Smooth muscle cell of the brain vasculature (primary cell): ENCODE data around the gene EYS.
"Not testable (repeated sequence)": the region's sequence is repeated elsewhere in the genome, so short reads cannot be mapped to it uniquely, and the experiment has no call there.

Experiments used
- DNase-seq: peaks from one replicate; pipeline ENCODE4 v3.0.0-alpha.2; 2012; ENCODE audit warnings: low read depth, low spot score

EYS gene

DNA sequence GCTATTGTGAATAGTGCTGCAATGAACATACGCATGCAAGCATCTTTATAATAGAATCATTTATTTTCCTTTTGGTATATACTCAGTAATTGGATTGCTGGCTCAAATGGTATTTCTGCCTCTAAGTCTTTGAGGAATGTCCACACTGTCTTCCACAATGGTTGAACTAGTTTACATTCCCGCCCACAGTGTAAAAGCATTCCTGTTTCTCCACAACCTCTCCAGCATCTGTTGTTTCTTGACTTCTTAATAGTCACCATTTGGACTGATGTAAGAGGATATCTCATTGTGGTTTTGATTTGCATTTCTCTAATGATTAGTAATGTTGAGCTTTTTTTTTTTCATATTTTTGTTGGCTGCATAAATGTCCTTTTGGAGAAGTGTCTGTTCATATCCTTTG, 1862.7 kb downstream of the EYS start:
- no peak for DNase-seq

DNA sequence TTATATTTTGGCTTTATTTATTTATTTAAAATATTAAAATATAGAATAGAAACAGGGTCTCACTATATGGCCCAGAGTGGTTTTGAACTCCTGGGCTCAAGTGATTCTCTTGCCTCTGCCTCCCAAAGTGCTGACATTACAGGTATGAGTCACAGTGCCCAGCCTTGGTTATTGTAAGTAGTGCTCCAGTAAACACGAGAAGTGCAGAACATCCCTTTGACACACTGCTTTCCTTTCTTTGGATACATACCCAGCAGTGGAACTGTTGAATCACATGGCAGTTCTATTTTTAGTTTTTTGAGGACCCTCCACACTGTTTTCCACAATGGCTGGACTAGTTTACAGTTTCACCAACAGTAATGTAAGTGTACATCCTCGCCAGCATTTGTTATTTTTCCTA, 1867.5 kb downstream of the EYS start:
- no peak for DNase-seq

DNA sequence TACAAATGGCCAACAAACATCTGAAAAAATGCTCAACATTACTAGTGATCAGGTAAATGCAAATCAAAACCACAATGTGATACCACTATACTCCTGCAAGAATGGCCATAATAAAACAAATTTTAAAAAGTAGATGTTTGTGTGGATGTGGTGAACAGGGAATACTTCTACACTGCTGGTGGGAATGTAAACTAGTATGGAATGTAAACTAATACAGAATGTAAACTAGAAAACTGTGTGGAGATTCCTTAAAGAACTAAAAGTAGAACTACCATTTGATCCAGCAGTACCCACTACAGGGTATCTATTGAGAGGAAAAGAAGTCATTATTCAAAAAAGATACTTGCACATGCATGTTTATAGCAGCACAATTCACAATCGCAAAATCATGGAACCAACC, 1878.3 kb downstream of the EYS start:
- DNase-seq: not testable (repeated sequence)

DNA sequence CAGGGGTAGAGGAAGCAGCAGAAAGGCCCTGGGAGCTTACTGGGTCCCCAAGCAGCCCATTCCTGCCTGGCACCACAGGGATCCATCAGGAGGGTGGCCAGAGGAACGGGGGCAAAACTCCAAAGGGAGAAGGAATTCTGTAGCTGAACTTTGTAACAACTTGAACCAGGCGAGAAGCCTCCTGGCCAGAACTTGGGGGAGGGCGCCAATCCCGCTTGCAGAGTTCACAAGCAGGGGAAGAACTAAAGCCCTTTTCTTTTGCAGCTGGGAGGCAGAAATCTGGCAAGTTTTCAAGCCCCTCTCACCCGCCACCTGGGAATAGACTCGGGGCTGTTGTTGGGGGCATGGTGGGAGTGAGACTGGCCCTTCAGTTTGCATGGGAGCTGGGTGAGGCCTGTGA, 1882.3 kb downstream of the EYS start:
- DNase-seq: no peak

DNA sequence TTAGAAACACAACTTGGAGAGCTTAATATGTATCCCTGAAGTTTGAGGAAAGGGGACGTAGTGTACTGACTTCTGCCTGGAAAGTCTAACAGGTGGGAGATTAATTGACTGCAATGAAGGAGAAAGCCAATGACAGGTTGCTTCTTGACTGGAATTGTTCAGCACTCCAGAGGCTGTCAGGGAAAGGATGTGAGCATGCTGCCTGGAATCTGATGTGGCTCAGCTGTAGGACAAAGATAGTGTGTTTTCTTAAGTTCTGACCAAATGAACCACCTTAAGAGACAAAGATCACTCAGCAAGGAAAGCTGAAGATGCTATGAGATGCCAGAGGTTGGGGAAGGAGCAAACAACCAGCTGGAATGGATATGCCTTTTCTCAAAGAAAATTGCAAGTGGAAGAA, 1885.6 kb downstream of the EYS start:
- DNase-seq: no peak

DNA sequence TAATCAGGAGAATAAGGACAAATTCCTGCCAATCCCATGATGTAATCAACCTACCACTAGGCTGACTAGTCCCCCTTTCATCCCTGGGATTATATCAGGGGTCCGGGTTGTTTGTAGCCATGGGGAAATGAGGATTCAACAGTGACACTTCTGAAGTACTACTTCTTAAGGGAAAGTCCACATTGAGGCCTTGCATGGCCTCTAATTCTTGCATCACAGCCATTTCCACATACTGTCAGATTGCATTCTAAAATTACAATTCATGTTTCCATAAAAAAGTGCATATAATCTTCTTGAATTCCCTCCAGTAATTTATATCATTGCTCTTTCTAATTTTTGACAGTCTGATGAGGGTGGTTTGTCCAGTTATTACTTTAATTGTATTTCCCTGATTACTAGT, 1887.2 kb downstream of the EYS start:
- no peak for DNase-seq

DNA sequence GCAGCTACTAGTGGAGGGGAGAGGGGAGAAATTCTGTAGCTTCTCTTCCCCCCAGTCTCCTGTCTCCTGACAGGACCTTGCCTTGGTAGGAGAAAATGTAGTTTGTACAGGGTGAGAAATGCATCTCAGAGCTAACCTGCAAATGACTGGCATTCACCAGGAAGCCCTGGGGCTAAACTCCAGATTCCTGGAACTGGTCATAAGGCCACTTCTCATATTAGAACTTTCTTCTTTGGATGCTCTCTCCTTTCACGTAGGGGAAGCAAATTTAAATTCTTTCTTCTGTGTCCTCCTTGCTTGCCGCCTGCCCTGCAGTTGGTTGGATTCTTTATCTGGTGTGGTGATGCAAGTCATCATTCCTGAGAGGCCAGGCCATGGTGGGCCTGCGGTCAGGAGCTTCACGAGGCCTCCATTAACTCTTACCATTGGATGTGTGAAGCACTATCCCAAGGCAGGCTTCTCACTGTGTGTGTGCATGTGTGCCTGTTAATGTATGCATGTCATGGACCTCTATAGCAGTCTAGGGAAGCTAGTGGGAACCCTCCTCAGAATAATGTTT, 1889.5 kb downstream of the EYS start:
- DNase-seq: no peak

DNA sequence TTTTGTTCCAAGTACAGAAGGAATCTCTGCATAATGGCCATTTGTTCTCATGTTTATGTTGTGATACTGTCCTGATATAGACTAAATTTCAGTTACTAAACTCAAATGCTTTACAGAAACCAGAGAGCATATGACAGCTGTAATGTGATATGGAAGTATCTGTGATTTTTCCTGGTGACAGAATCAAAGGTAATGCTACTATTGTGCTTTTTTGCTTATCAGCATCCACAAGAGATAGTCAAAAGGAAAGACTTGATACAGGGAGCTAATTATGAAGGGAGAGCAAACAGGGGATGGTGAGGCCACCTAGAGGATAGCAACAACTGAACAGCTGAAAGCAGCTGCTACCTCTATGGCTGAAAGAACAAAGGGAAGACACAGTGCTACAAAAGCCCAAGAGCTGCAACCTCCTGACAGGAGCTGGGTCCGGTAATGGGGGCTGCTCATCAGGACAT, 1890.0 kb downstream of the EYS start:
- no peak for DNase-seq

DNA sequence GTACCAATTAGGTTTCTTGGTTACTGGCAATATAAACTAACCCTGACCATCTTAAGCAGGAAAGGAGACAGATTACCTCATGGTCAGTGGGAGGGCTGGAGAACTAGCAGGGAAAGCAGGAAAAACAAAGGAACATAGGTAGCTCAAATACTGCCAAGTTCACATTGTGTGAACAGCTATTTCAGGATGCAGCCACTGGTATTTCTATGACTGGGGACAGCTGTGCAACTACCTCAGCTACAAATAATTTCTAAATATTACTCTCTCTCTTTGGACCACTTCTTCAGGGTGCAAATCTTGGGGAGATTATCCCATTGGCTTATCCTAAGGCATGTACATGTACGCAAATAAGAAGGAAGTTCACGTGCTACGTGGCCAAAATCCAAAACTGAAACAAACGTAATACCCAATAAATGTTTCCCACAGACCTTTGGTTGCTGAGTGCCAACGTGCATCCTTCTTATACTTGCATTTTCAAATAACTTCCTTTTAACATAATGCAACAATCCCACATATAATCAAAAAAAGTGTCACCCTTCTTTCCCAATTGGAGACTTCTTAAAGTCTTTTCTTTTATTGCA, 1890.5 kb downstream of the EYS start:
- no peak for DNase-seq

DNA sequence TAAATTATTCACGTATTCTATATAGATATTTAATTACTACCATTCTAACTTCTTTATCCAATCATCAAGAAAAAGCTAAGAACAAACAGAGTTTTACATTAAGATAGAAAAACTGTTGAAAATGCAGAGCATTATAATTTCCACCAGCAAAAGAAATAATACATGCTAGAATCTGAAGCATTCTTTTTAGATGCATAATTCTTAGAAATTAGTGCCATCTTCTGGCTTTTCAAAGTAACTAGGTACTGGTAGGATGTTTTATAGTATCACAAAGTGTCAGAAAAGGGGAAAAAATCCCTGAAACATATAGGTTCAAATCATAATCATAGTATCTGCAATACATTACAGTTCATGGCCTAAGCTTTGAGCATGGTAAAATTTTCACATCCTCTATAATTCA, 1892.6 kb downstream of the EYS start:
- DNase-seq: no peak

DNA sequence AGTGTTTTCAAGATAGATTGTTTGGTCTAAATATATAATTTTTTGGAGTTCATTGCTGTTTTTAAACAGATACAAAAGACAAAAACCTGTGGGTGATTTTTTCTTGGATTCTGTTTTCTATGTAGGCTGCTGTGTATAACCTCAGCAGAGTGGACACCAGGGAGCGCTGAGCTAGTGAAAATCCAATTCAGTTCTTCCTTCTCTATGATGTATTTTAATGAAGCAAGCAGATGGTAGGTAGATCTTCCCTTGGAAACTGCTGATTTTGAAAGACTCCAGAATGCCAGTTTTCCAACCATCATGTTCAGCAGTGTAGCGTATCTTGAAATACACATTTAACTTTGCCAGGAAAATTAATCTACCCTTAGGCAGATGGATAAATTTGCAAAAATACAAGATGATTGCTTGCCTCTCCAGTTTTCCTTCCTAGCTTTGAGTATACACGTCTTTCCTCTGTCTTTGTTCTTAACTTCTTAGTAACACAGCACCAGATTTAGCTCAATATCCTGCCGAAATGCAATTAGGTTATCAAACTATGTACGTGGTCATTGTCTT, 1893.4 kb downstream of the EYS start:
- DNase-seq: no peak

DNA sequence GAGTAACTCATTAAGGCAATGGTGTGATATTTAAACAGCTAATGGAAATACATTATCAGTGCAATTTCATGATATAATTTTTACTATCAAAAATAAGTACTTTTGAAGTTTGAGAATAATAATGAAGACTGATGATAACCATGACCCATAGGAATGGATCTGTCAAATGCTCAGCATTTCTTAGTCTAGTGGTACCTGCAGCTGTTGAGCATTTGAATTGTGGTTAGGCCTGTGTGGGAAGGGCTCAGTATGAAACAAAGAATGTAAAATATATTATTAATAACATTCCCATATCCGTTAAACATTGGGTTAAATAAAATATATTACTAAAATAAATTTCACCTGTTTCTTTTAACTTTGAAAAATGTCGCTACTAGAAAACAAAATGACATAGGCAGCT, 1898.5 kb downstream of the EYS start:
- DNase-seq: no peak

DNA sequence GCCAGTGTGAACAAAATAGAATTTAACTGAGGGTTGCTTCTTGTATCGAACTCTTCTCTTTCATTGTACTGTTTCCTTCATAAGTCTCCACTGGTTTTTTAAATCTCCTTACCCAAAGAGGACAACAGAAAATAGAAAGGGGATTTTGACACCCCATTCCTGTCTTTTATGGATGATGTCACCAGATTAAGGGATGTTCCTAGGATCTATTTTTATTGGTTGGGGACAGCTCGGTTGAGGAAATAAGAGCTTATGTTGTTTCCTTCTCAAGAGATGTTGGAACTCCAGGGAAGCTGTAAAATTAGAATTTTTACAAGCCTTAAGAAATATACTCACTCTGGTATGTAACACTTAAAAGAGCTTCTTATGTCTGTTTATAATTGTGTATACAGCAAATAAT, 1900.0 kb downstream of the EYS start:
- DNase-seq: no peak

DNA sequence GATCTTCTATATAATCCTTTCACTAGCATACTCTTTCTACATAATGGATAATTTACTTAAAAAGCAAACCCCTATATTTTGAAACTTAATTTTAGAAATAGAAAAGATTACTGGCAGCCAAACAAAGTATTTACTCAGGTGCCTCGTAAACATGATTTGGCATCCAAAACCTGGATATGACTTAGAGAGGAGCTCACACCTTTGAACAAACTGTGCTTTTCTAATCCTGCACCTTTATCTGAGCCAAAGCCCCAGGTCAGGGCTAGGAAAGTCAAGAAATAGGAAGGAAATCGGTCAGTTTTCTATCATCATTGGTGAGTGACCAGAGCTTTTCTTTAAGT, 1900.5 kb downstream of the EYS start:
- DNase-seq: no peak

DNA sequence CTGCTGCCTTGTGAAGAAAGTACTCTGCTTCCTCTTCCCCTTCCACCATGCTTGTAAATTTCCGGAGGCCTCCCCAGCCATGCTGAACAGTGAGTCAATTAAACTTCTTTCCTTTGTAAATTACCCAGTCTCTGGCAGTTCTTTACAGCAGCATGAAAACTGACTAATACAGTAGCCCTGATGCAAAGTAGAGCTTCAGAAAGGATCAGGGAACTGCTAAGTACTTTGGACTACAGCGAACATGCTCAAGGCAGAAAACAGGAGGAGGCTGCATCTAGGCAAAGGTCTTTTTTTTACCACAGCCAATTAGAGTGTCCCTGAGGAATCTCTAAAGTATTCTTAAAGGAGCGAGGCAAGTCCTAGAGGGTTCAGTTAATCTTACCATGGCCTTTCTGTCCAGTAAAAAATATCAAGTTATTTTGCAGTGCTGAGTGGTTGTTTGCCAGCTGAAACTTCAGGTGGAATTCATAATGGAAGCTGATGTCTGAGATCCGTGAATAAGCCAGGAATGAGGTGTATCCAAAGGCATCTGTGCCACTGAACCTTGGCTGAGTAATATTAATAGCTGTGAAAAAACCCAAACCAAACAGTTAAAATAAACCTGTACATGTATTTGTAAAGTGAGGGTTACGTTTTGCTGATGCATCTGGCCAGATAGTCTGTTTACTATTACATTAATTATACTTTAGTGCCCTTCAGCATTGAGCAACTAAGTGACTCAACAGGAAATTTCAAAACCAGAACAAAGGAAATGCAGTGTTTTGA, 1901.0 kb downstream of the EYS start:
- DNase-seq: no peak

DNA sequence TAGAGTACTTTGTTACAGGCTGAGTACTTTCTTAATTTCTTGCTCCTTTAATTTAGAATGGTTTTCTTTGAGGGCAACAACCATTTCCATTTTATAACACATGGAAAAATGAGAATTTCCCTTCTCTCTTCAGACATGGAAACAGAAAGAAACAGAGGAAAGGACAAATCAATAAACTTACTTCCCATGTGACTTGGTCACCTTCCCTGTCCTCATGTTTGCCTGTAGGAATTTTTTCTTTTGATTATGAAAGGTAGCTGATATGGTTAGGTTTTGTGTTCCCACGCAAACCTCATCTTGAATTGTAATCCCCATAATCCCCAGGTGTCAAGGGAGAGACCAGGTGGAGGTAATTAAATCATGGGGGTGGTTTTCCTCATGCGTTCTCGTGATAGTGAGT, 1901.7 kb downstream of the EYS start:
- no peak for DNase-seq

DNA sequence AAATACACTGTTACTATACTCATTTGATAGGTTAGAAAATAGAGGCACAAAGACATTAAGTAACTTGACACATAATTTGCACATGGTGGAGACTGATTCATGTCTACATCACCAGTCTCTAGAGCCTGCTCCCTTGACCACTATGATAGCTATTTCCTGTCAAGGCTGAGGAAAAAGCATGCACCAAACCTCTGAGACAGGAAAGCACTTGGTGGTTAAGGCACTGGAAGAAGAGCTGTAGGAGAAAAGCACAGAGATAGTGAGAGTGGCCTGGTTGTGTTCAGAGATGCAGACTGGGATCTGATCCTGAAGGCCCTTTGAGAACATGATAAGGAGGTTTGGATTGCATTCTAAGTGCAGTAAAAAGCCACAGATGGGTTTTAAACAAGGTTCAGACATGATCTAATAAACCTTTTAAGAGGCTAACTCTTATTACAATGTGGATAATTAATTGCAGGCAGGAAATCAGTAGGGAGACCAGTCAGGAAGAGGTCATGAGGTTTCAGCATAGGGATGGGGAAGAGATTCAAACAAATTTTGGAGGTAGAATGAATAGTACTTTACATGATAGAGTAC, 1902.6 kb downstream of the EYS start:
- DNase-seq: no peak

DNA sequence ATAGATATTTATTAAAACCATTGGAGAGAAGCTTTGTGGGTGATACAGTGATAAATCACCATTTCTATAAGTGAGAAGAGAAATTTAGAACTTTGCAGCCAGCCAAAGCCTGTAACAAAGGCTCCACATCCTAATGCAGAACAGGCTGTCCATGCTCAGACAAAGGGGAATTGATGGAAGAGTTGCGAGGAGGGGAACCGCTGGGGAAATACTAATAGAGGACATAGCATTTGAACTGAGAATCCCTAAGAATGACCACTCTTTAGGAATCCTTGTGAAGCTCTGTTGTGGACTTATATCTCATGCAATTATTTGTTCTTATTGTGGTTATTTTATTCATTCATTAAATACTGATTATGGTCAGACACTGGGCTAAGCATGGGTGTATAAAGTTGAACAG, 1903.7 kb downstream of the EYS start:
- DNase-seq: no peak

DNA sequence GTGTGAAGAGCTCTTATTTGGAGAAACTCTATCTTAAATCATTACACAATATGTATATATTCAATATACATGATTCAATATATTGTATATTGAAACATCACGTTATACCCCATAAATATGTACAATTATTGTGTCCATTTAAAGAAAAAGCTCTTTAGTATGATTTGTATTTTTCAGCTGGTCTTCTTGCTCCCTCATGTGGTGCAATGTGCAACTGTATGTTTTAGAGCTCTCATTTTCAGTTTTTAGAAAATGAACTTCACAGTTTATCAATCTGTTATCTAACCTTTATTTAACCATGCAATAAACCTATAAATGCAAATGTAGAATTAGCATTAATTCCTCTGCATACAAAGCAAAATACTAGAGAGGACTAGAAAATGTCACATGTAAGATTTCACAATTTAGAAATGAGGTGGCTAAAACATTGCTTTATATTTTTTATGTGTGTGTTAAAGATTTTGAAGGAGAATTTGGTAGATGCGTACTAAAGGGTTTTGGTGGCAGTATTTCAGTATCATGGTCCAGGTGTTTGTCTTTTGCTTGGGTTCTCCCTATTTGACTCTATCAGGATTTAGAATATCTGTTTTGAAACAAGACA, 1904.3 kb downstream of the EYS start:
- DNase-seq: no peak

DNA sequence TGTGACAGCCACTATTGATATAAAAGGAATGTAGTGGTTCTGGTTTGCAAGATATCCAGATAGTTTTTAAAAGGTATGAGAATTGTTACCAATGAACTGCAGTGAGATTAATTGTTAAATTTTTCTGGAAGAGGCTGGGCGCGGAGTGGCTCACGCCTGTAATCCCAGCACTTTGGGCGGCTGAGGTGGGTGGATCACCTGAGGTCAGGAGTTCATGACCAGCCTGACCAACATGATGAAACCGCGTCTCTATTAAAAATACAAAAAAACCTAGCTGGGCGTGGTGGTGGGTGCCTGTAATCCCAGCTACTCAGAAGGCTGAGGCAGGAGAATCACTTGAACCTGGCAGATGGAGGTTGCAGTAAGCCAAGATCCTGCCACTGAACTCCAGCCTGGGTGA, 1906.6 kb downstream of the EYS start:
- DNase-seq: not testable (repeated sequence)

DNA sequence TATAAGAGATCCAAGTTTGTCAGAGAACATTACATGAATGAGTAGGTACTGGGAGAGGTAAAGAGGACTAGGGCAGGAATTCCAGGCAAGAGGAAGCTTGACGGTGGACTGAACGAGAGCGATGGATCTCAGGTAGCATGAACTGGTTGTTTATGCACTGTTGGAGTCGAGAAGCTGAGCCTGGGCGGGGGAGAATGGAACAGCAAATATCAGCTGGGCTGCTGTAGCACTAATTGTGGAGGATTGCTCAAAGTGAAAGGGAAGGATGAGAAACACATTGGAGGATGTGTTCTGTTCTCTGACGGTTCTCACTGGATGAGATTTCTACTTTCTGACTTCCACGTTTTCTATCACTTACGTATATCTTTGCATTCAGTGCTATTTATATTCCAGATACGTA, 1907.2 kb downstream of the EYS start:
- no peak for DNase-seq

DNA sequence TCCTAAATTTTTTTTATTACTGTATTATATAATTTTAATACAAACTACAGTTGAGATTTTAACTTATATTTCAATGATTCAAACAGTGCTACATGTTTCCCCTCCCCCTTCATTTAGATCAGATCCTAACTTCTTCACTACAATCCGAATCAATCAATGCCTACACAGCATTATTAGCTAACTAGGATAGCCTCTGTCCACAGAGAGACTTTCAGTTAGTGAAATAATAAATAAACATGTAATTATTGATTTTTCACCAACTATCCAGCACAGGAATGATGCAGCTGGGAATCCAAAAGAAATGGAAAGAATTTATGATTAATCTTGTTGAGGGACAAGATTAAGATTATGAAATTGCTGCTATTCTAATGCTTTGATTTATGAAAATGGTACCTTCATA, 1907.7 kb downstream of the EYS start:
- DNase-seq: no peak
